Caco-2 (cell line): ENCODE results near the gene TNFRSF8. TPM values are rescaled to one million over a fixed set of nuclear protein-coding genes. Genes with fewer than 3 reads are reported as not detected.

ENCODE experiments used
- BruUV-seq: library from RNA; stranded (reverse); fragments of 400-500 nt; replicated peaks from 2 replicates; lab custom pipeline; 2021; lab: Mats Ljungman, UMichigan
- CTCF ChIA-PET: fragments of 300-600 bp; sonication (Branson Sonifier 250); formaldehyde crosslinking; loops from one replicate; lab custom pipeline; 2022; ENCODE audit warnings: antibody characterized with exemption; lab: Charles Lee
- POLR2A ChIA-PET: fragments of 300-600 bp; sonication (Branson Sonifier 250); formaldehyde crosslinking; loops from one replicate; lab custom pipeline; 2022; ENCODE audit warnings: antibody characterized with exemption; lab: Charles Lee
- DNase-seq, 2 experiments: peaks; one replicate each; pipeline versions ENCODE4 v3.0.0 to v3.0.0-alpha.2; 2020 to 2022
- H3K27me3 ChIP-seq: replicated peaks from 2 replicates; pipeline ENCODE4 v1.6.0; 2011; ENCODE audit warnings: low read length; ENCODE audit not compliant: control insufficient read depth, insufficient read depth
- H3K36me3 ChIP-seq: 2 replicates; pipeline ENCODE4 v1.5.1; 2011; ENCODE audit warnings: low read length; ENCODE audit not compliant: control insufficient read depth, insufficient read depth
- H3K4me1 ChIP-seq: fragments of 250-450 bp; sonication (Bioruptor Pico); 2 replicates; pipeline ENCODE4 v1.5.1; 2020; ENCODE audit warnings: mild to moderate bottlenecking
- H3K4me3 ChIP-seq: 2 replicates; pipeline ENCODE4 v1.5.1; 2011; ENCODE audit warnings: low read depth, mild to moderate bottlenecking, control low read depth, low read length
- H3K9me3 ChIP-seq: fragments of 250-450 bp; sonication (Bioruptor Pico); 2 replicates; pipeline ENCODE4 v1.5.1; 2020; ENCODE audit warnings: mild to moderate bottlenecking, moderate library complexity
- H3K27ac Mint-ChIP-seq: one replicate; pipeline ENCODE4 v1.8.0; 2022; ENCODE audit warnings: mixed read lengths; ENCODE audit not compliant: unreplicated experiment
- H3K27me3 Mint-ChIP-seq: one replicate; pipeline ENCODE4 v1.8.0; 2022; ENCODE audit warnings: mixed read lengths; ENCODE audit not compliant: insufficient read depth, unreplicated experiment
- H3K36me3 Mint-ChIP-seq: one replicate; pipeline ENCODE4 v1.8.0; 2022; ENCODE audit warnings: mild to moderate bottlenecking, mixed read lengths; ENCODE audit not compliant: insufficient read depth, unreplicated experiment
- H3K4me1 Mint-ChIP-seq: one replicate; pipeline ENCODE4 v1.8.0; 2022; ENCODE audit warnings: low read depth, mixed read lengths; ENCODE audit not compliant: unreplicated experiment
- H3K4me3 Mint-ChIP-seq: one replicate; pipeline ENCODE4 v1.8.0; 2022; ENCODE audit warnings: mild to moderate bottlenecking, moderate library complexity, mixed read lengths; ENCODE audit not compliant: unreplicated experiment
- H3K9me3 Mint-ChIP-seq: one replicate; pipeline ENCODE4 v1.8.0; 2022; ENCODE audit warnings: mixed read lengths; ENCODE audit not compliant: unreplicated experiment
- CTCF ChIP-seq, 2 experiments: fragments of 200-600 bp in 1 of 2; IDR thresholded peaks; 1 replicate in 1 of 2; 2 replicates in 1 of 2; pipeline versions ENCODE4 v1.5.1 to v1.8.0; 2011 to 2022; ENCODE audit warnings: antibody characterized with exemption in 1 of 2, control low read depth in 1 of 2, inconsistent platforms in 1 of 2, low read depth in 1 of 2, low read length in 1 of 2, mild to moderate bottlenecking in 1 of 2, moderate library complexity in 1 of 2; ENCODE audit not compliant: insufficient read depth in 1 of 2, severe bottlenecking in 1 of 2, unreplicated experiment in 1 of 2
- intact Hi-C: fragments of 100-400 bp; cut with micrococcal nuclease; formaldehyde crosslinking; loops from one replicate; pipeline ENCODE4 v1.10.0; 2022; ENCODE audit not compliant: unreplicated experiment
- total RNA-seq: library from RNA; stranded (reverse); gene quantifications from 2 replicates; pipeline ENCODE4 v1.2.3, GENCODE V29; 2022

Gene TNFRSF8
- total RNA-seq, 1 experiment from 2014 or later, result not detected

- Histone ChIP-seq H3K4me1 (no peaks in the 10 kb centered on the region), H3K4me3 (no peak overlapping the region), H3K36me3 (no peaks in the 10 kb centered on the region), H3K27me3 (no peaks in the 10 kb centered on the region), H3K9me3 (no peaks in the 10 kb centered on the region)
- intact Hi-C loops, result no loop called here
- no peak for TF ChIP-seq CTCF (IDR thresholded peaks at IDR 0.05; ENCODE audit: insufficient read depth in 1 of 2, low read depth in 1 of 2, low read length in 1 of 2, severe bottlenecking in 1 of 2, unreplicated experiment in 1 of 2)
- ChIA-PET CTCF (no interaction called here), POLR2A (no interaction called here)
- no peaks in the 10 kb centered on the region for H3K36me3 Mint-ChIP-seq
- peak overlapping the region; percentile 45 for H3K27ac Mint-ChIP-seq
- BruUV-seq, result no TSS peak
- DNase-seq, result no peak
- peaks cover 7% of the 10 kb centered on the region for H3K4me1 Mint-ChIP-seq
- no peaks in the 10 kb centered on the region for H3K27me3 Mint-ChIP-seq
- no peak overlapping the region for H3K4me3 Mint-ChIP-seq
- no peaks in the 10 kb centered on the region for H3K9me3 Mint-ChIP-seq
Observed at GRCh38 chr1:12182410-12182984, 119.4 kb downstream of the TNFRSF8 start.

- no TSS peak for BruUV-seq
- no peak overlapping the region for H3K4me3 ChIP-seq
- no peaks in the 10 kb centered on the region for H3K27me3 ChIP-seq
- DNase-seq, result no peak
- intact Hi-C loops, result no loop called here
- Mint-ChIP-seq H3K27ac (peak overlapping the region; percentile 45), H3K27me3 (no peaks in the 10 kb centered on the region), H3K4me3 (no peak overlapping the region), H3K36me3 (no peaks in the 10 kb centered on the region), H3K4me1 (peaks cover 12% of the 10 kb centered on the region), H3K9me3 (no peaks in the 10 kb centered on the region)
- no peaks in the 10 kb centered on the region for H3K4me1 ChIP-seq
- TF ChIP-seq CTCF (IDR thresholded peaks at IDR 0.05; ENCODE audit: insufficient read depth in 1 of 2, low read depth in 1 of 2, low read length in 1 of 2, severe bottlenecking in 1 of 2, unreplicated experiment in 1 of 2), result no peak
- ChIA-PET CTCF (no interaction called here), POLR2A (no interaction called here)
- no peaks in the 10 kb centered on the region for H3K9me3 ChIP-seq
- no peaks in the 10 kb centered on the region for H3K36me3 ChIP-seq
Observed at GRCh38 chr1:12183095-12183794, 120.1 kb downstream of the TNFRSF8 start.

GRCh38 chr1:12184008-12184681 lies 121.0 kb downstream of the TNFRSF8 start:
- Mint-ChIP-seq H3K9me3 (no peaks in the 10 kb centered on the region), H3K36me3 (no peaks in the 10 kb centered on the region), H3K4me3 (no peak overlapping the region), H3K27ac (no peak overlapping the region), H3K27me3 (no peaks in the 10 kb centered on the region), H3K4me1 (peaks cover 13% of the 10 kb centered on the region)
- no peak for DNase-seq
- no TSS peak for BruUV-seq
- Histone ChIP-seq H3K9me3 (no peaks in the 10 kb centered on the region), H3K4me1 (no peaks in the 10 kb centered on the region), H3K4me3 (no peak overlapping the region), H3K36me3 (no peaks in the 10 kb centered on the region), H3K27me3 (no peaks in the 10 kb centered on the region)
- ChIA-PET CTCF (no interaction called here), POLR2A (no interaction called here)
- no peak for TF ChIP-seq CTCF (IDR thresholded peaks at IDR 0.05; ENCODE audit: insufficient read depth in 1 of 2, low read depth in 1 of 2, low read length in 1 of 2, severe bottlenecking in 1 of 2, unreplicated experiment in 1 of 2)
- intact Hi-C loops, result no loop called here
